Hepatocyte (in vitro differentiated cells): ENCODE data around the gene TIMM9. TPM values are rescaled to one million over a fixed set of nuclear protein-coding genes. Genes with fewer than 3 reads are reported as not detected.
"Not testable (repeated sequence)": the region's sequence is repeated elsewhere in the genome, so short reads cannot be mapped to it uniquely, and the experiment has no call there.

Experiments
- DNase-seq: peaks from one replicate; pipeline ENCODE4 v3.0.0-alpha.2; 2016; ENCODE audit warnings: low spot score
- H2AFZ ChIP-seq: fragments of 200-600 bp; sonication (generic); 2 replicates; pipeline ENCODE4 v1.6.0; 2016; ENCODE audit warnings: antibody characterized with exemption, mild to moderate bottlenecking
- H3K27ac ChIP-seq: fragments of 200-600 bp; sonication (generic); 2 replicates; pipeline ENCODE4 v1.5.1; 2016; ENCODE audit warnings: mild to moderate bottlenecking
- H3K27me3 ChIP-seq: fragments of 200-600 bp; sonication (generic); 2 replicates; pipeline ENCODE4 v1.6.1; 2016
- H3K36me3 ChIP-seq: fragments of 200-600 bp; sonication (generic); replicated peaks from 2 replicates; pipeline ENCODE4 v1.5.1; 2016; ENCODE audit warnings: low read depth; ENCODE audit not compliant: insufficient read depth
- H3K4me1 ChIP-seq: fragments of 200-600 bp; sonication (generic); 2 replicates; pipeline ENCODE4 v1.5.1; 2016; ENCODE audit warnings: mild to moderate bottlenecking, moderate library complexity; ENCODE audit not compliant: insufficient read depth
- H3K4me2 ChIP-seq: fragments of 200-600 bp; sonication (generic); 2 replicates; pipeline ENCODE4 v1.6.0; 2016
- H3K4me3 ChIP-seq: fragments of 200-600 bp; sonication (generic); 2 replicates; pipeline ENCODE4 v1.5.1; 2016; ENCODE audit warnings: mild to moderate bottlenecking
- H3K79me2 ChIP-seq: fragments of 200-600 bp; sonication (generic); 2 replicates; pipeline ENCODE4 v1.6.0; 2017; ENCODE audit warnings: mild to moderate bottlenecking
- H3K9me2 ChIP-seq: fragments of 200-600 bp; sonication (generic); replicated peaks from 2 replicates; pipeline ENCODE4 v1.6.0; 2017; ENCODE audit warnings: mild to moderate bottlenecking; ENCODE audit not compliant: insufficient read depth
- H3K9me3 ChIP-seq: fragments of 200-600 bp; sonication (generic); 2 replicates; pipeline ENCODE4 v1.5.1; 2016; ENCODE audit warnings: low read depth, mild to moderate bottlenecking
- H4K20me1 ChIP-seq: fragments of 200-600 bp; sonication (generic); 2 replicates; pipeline ENCODE4 v1.6.0; 2016; ENCODE audit warnings: mild to moderate bottlenecking; ENCODE audit not compliant: insufficient read depth, poor library complexity, severe bottlenecking
- EZH2 ChIP-seq: fragments of 200-600 bp; sonication (generic); IDR thresholded peaks from 2 replicates; pipeline ENCODE4 v1.6.1; 2016; ENCODE audit warnings: antibody characterized with exemption, mild to moderate bottlenecking, borderline replicate concordance
- EZH2phosphoT487 ChIP-seq: fragments of 200-600 bp; sonication (generic); IDR thresholded peaks from one replicate; pipeline ENCODE4 v1.6.1; 2018; ENCODE audit warnings: antibody characterized with exemption, mild to moderate bottlenecking, low read depth, moderate library complexity; ENCODE audit not compliant: unreplicated experiment, severe bottlenecking
- WGBS: methylation state at CpG from one replicate; pipeline ENCODE4 v1.1.6; 2016; ENCODE audit warnings: low lambda C conversion rate; ENCODE audit errors: missing lambda C conversion rate; 5-methylcytosine and 5-hydroxymethylcytosine counted together
- polyA plus RNA-seq: library from polyadenylated mRNA; unstranded; fragments of >200 nt; fragmentation: Nextera tagmentation; extraction: Ambion mirVana; gene quantifications from 2 replicates; pipeline ENCODE4 v1.2.1, GENCODE V29; 2016
- small RNA-seq: library from RNA; depleted of rRNA; stranded (forward); fragments of <200 nt; gene quantifications from one replicate; pipeline ENCODE3, GENCODE V24; 2014
- total RNA-seq: library from RNA; depleted of rRNA; stranded (reverse); fragments of >200 nt; gene quantifications from 2 replicates; pipeline ENCODE4 v1.2.3, GENCODE V29; 2014
- TF ChIP-seq, protein P1 (sequence below): fragments of 200-600 bp; sonication (generic); IDR thresholded peaks from 2 replicates; pipeline ENCODE4 v1.5.1; 2016; ENCODE audit warnings: antibody characterized with exemption, mild to moderate bottlenecking; ENCODE audit not compliant: poor library complexity

TIMM9 gene
- total and polyA plus RNA-seq, 2 experiments from 2014 or later: 63.6 to 65.5 TPM

DNA sequence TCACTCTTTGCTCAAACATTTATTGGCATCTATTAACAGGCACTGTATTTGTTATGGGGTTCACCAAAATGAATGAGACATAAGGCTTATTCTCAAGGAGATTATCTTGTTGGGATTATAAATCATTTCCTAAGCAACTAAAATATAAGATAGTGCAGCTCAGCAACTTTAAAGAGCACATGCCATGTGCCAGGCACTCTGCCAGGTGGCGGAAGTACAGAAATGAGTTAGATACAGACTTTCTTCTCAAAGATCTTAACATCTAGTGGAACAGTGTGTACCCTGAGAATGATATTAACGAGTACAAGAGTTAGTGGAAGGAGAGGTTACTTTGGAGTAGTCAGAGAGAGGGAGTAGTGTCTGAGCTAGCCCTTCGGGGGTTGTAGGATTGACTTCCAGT lies 60.0 kb downstream of the TIMM9 start:
- peak; percentile 5 for DNase-seq
- no peak overlapping the region for H3K4me3 ChIP-seq
- WGBS: 95% methylated on average over 3 of the region's 3 CpGs

DNA sequence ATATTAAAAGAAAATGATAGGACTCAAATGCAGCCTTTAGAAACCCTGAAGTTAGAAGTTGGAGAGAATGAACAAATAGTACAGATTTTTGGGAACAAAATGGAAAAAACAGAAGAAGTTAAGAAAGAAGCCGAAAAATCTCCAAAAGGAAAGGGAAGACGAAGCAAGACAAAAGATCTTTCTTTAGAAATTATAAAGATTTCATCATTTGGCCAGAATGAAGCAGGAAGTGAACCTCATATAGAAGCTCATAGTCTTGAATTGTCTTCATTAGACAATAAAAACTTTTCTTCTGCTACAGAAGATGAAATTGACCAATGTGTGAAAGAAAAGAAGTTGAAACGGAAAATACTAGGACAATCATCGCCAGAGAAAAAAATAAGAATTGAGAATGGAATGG lies 63.0 kb downstream of the TIMM9 start:
- Histone ChIP-seq H4K20me1 (no peaks in the 10 kb centered on the region), H3K27ac (no peak overlapping the region), H3K79me2 (no peaks in the 10 kb centered on the region), H3K4me2 (no peak overlapping the region), H2AFZ (no peak overlapping the region), H3K9me3 (no peaks in the 10 kb centered on the region), H3K4me1 (no peaks in the 10 kb centered on the region), H3K27me3 (no peaks in the 10 kb centered on the region), H3K36me3 (peaks cover 4% of the 10 kb centered on the region), H3K9me2 (no peaks in the 10 kb centered on the region), H3K4me3 (no peak overlapping the region)
- TF ChIP-seq EZH2phosphoT487: no peak
- TF ChIP-seq, protein P1, sequence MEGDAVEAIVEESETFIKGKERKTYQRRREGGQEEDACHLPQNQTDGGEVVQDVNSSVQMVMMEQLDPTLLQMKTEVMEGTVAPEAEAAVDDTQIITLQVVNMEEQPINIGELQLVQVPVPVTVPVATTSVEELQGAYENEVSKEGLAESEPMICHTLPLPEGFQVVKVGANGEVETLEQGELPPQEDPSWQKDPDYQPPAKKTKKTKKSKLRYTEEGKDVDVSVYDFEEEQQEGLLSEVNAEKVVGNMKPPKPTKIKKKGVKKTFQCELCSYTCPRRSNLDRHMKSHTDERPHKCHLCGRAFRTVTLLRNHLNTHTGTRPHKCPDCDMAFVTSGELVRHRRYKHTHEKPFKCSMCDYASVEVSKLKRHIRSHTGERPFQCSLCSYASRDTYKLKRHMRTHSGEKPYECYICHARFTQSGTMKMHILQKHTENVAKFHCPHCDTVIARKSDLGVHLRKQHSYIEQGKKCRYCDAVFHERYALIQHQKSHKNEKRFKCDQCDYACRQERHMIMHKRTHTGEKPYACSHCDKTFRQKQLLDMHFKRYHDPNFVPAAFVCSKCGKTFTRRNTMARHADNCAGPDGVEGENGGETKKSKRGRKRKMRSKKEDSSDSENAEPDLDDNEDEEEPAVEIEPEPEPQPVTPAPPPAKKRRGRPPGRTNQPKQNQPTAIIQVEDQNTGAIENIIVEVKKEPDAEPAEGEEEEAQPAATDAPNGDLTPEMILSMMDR: no peak
- TF ChIP-seq EZH2: no peak
- WGBS: 98% methylated on average over 4 of the region's 4 CpGs
- DNase-seq: no peak

More for the DNA sequence above, 60.0 kb downstream of the TIMM9 start:
- Histone ChIP-seq H3K9me2 (no peaks in the 10 kb centered on the region), H2AFZ (no peak overlapping the region), H3K4me1 (no peaks in the 10 kb centered on the region), H3K36me3 (peaks cover 4% of the 10 kb centered on the region), H3K9me3 (no peaks in the 10 kb centered on the region), H3K4me2 (no peak overlapping the region), H3K27me3 (no peaks in the 10 kb centered on the region), H4K20me1 (no peaks in the 10 kb centered on the region), H3K27ac (no peak overlapping the region), H3K79me2 (no peaks in the 10 kb centered on the region)
- TF ChIP-seq EZH2 (no peak), EZH2phosphoT487 (no peak)
- TF ChIP-seq, protein P1: no peak

DNA sequence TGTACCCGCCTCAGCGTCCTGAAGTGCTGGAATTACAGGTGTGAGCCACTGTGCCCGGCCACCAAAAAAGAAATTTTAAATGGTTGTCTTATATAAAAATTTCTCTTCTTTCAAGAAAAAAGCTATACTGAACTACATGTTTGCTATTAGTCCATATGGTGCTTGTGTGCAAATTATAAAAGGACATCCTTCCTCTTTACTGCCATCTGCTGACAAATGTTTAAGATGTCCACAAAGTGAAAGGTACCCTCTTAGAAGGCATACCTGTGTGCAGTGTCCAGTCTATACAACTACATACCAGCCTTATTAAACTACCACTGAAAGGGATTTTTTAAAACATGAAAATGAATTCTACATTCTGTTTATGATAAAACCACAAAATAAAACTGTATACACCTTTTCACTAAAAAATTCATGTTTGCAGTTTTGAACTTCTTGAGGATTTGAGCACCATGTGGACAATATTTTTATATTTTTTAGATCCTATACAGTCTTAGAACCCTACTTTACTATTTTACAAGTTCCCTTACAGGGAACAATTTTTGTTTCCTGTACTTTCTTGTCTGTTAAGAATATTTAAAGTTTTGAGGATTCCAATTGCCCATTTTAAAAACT lies 64.4 kb downstream of the TIMM9 start:
- H3K27ac ChIP-seq: no peak overlapping the region
- TF ChIP-seq EZH2phosphoT487 (no peak), EZH2 (no peak)
- TF ChIP-seq, protein P1: peak; percentile 45
- H3K4me3 ChIP-seq: no peak overlapping the region
- no peak overlapping the region for H2AFZ ChIP-seq
- H3K9me3 ChIP-seq: no peaks in the 10 kb centered on the region
- H3K4me2 ChIP-seq: no peak overlapping the region
- H3K4me1 ChIP-seq: no peaks in the 10 kb centered on the region
- H3K9me2 ChIP-seq: no peaks in the 10 kb centered on the region
- 94% methylated on average over 3 of the region's 3 CpGs for WGBS
- peak; percentile 37 for DNase-seq
- H3K27me3 ChIP-seq: no peaks in the 10 kb centered on the region
- H3K36me3 ChIP-seq: peaks cover 4% of the 10 kb centered on the region
- no peaks in the 10 kb centered on the region for H3K79me2 ChIP-seq
- no peaks in the 10 kb centered on the region for H4K20me1 ChIP-seq

DNA sequence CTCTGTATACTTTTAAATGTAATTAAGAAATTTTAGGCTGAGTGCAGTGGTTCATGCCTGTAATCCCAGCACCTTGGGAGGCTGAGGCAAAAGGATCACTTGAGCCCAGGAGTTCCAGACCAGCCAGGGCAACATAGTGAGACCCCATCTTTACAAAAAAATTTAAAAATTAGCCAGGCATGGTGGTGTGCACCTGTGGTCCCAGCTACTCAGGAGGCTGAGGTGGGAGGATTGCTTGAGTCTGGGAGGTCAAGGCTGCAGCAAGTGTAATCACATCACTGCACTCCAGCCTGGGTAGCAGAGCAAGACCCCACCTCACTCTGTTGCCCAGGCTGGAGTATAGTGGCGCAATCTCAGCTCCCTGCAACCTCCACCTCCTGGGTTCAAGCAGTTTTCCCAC lies 65.1 kb downstream of the TIMM9 start:
- H3K36me3 ChIP-seq, H4K20me1 ChIP-seq, H3K9me2 ChIP-seq, H3K27me3 ChIP-seq, H3K9me3 ChIP-seq, H2AFZ ChIP-seq, H3K79me2 ChIP-seq, DNase-seq, H3K4me3 ChIP-seq, H3K27ac ChIP-seq, H3K4me2 ChIP-seq, H3K4me1 ChIP-seq: not testable (repeated sequence)
- 100% methylated on average over 1 of the region's 1 CpG for WGBS

Small RNA genes within 50 kb of the gene (small RNA-seq; reads per million reads assigned to genes)
- gene HSBP1P1 (not detected), gene RF00019 (not detected)

Other genes with a start within 250 kb of the TIMM9 start
- gene ACTR10, start 227.4 kb downstream of the TIMM9 start, total RNA-seq: 106 and 120 TPM in 2 replicates
- 112 and 118 TPM in 2 replicates for gene ACTR10, start 227.4 kb downstream of the TIMM9 start, polyA plus RNA-seq
- 96.2 and 152 TPM in 2 replicates for gene PSMA3, start 182.7 kb downstream of the TIMM9 start, total RNA-seq
- 174 and 186 TPM in 2 replicates for gene PSMA3, start 182.7 kb downstream of the TIMM9 start, polyA plus RNA-seq
- 15.0 and 15.9 TPM in 2 replicates for gene ARID4A, start 129.0 kb downstream of the TIMM9 start, total RNA-seq
- 17.2 and 24.8 TPM in 2 replicates for gene ARID4A, start 129.0 kb downstream of the TIMM9 start, polyA plus RNA-seq
- not detected in 2 replicates for gene TOMM20L, start 31.6 kb downstream of the TIMM9 start, total RNA-seq
- 0.33 TPM in 1 of 2 replicates, not detected in the other for gene TOMM20L, start 31.6 kb downstream of the TIMM9 start, polyA plus RNA-seq
- 14.0 and 21.4 TPM in 2 replicates for gene KIAA0586, start 188 bp upstream of the TIMM9 start, total RNA-seq
- gene KIAA0586, start 188 bp upstream of the TIMM9 start, polyA plus RNA-seq: 6.1 and 7.3 TPM in 2 replicates
- 17.5 and 19.6 TPM in 2 replicates for gene DACT1, start 210.4 kb upstream of the TIMM9 start, total RNA-seq
- 13.2 and 14.0 TPM in 2 replicates for gene DACT1, start 210.4 kb upstream of the TIMM9 start, polyA plus RNA-seq